ENCODE data around the gene LYRM2.

DNA sequence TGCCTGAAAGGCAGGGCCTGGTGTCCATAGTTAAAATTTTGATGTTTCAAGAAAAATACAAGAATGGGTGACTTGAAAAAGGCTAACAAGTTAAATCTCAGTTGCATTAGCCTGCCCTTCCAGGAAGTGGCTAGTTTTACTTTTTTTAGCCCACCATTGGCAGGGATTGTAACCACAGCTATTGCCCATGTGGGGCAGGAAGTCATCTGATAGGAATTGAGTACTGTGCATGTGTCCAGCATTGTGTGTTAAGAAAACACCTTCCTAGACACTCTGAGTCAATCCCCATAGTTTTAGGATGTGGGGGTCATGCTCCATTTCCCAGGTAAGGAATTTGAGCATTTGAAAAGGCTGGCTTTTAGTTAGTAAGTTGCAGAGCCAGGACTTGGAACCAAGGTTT lies 26.9 kb downstream of the LYRM2 start:
- TF ChIP-seq CTCF (IDR thresholded peaks at IDR 0.05; ENCODE audit: insufficient read depth, low read length, poor library complexity, severe bottlenecking) (no peak), EZH2phosphoT487 (conservative IDR thresholded peaks at IDR 0.05; ENCODE audit: low read length) (no peak)

Data from SU-DHL-6 (cell line).